Forelimb muscle (tissue), 1 donor: ENCODE results near the gene CNBP. TPM values are rescaled to one million over a fixed set of nuclear protein-coding genes. Genes with fewer than 3 reads are reported as not detected.
A peak's percentile ranks its signal among the peaks of the same experiment; 100 is the strongest.

Experiments
- DNase-seq: peaks from one replicate; pipeline ENCODE4 v3.0.0-alpha.2; 2013; ENCODE audit warnings: low read depth
- polyA plus RNA-seq: library from polyadenylated mRNA; unstranded; fragments of 120-200 nt; gene quantifications from one replicate; pipeline ENCODE4 v1.2.1, GENCODE V29; 2013; ENCODE audit not compliant: insufficient read length

Gene CNBP
- polyA plus RNA-seq, 1 donor: 311 TPM

GRCh38 chr3:129131465-129132088 is 52.1 kb downstream of the CNBP start:
- no peak for DNase-seq

- DNase-seq: no peak
Measured at GRCh38 chr3:129130291-129130813, 53.3 kb downstream of the CNBP start.

- DNase-seq: no peak
Measured at GRCh38 chr3:129128357-129129155, 55.1 kb downstream of the CNBP start.

GRCh38 chr3:129126726-129127280 is 56.9 kb downstream of the CNBP start:
- no peak for DNase-seq

GRCh38 chr3:129123314-129124060 is 60.2 kb downstream of the CNBP start:
- no peak for DNase-seq

GRCh38 chr3:129122412-129123011 is 61.2 kb downstream of the CNBP start:
- no peak for DNase-seq

GRCh38 chr3:129121792-129122411 is 61.8 kb downstream of the CNBP start, which contains the start of gene RAB43:
RAB43 (minus strand) TSS chr3:129121804; CDS start chr3:129121489, 315 bp downstream.
- DNase-seq: no peak

GRCh38 chr3:129121016-129121791 is 62.5 kb downstream of the CNBP start:
- DNase-seq: no peak

- DNase-seq: peak; percentile 72
Measured at GRCh38 chr3:129120254-129121004, 63.3 kb downstream of the CNBP start.

- no peak for DNase-seq
Measured at GRCh38 chr3:129119365-129120100, 64.2 kb downstream of the CNBP start.

GRCh38 chr3:129118745-129119144 is 65.0 kb downstream of the CNBP start:
- DNase-seq: no peak

Other genes starting within 250 kb of the CNBP start
- gene CFAP92, start 189.8 kb downstream of the CNBP start, polyA plus RNA-seq: 1.1 TPM
- gene EFCC1, start 182.6 kb downstream of the CNBP start, polyA plus RNA-seq: 1.6 TPM
- gene GP9, start 123.1 kb downstream of the CNBP start, polyA plus RNA-seq: 0.42 TPM
- 2.7 TPM for gene RAB43, start 62.1 kb downstream of the CNBP start, polyA plus RNA-seq
- gene ISY1, start 22.8 kb downstream of the CNBP start, polyA plus RNA-seq: 34.5 TPM
- 106 TPM for gene COPG1, start 65.7 kb upstream of the CNBP start, polyA plus RNA-seq
- 21.8 TPM for gene HMCES, start 95.0 kb upstream of the CNBP start, polyA plus RNA-seq
- 0.13 TPM for gene EFCAB12, start 244.7 kb upstream of the CNBP start, polyA plus RNA-seq